Renal pelvis (tissue), 12 donors: ENCODE results near the gene EFNA2. TPM values are rescaled to one million over a fixed set of nuclear protein-coding genes. Genes with fewer than 3 reads are reported as not detected.
A peak's percentile ranks its signal among the peaks of the same experiment; 100 is the strongest.
"Not testable (repeated sequence)": the region's sequence is repeated elsewhere in the genome, so short reads cannot be mapped to it uniquely, and the experiment has no call there.

Experiments used
- DNase-seq: peaks from one replicate; pipeline ENCODE4 v3.0.0-alpha.2; 2013
- long read RNA-seq, 16 experiments: transcript quantifications; one replicate each; lab custom pipeline, GENCODE V29; 2026
- polyA plus RNA-seq, 3 donors: library from polyadenylated mRNA; unstranded; fragments of 120-200 nt; gene quantifications; one replicate each; pipeline ENCODE4 v1.2.1, GENCODE V29; 2013; ENCODE audit not compliant: insufficient read length in 3 of 3

The EFNA2 gene
- 1 to 10 TPM; 2.2 to 4.4 (median 3.8) TPM for polyA plus RNA-seq
- long read RNA-seq, donor 1, result 0 reads
- long read RNA-seq, donor 2, partial matches to known transcripts, result 0 of 3 reads
- long read RNA-seq, donor 2, other reads (novel, unspliced or antisense), result 0 of 3 reads
- long read RNA-seq, donor 3, partial matches to known transcripts, result 0 of 4 reads
- long read RNA-seq, donor 3, other reads (novel, unspliced or antisense), result 0 of 4 reads
- long read RNA-seq, donor 4, partial matches to known transcripts, result 0 of 3 reads
- long read RNA-seq, donor 4, other reads (novel, unspliced or antisense), result 0 of 3 reads
- long read RNA-seq, donor 5, result 0 reads
- long read RNA-seq, donor 6, partial matches to known transcripts, result 0 of 1 reads
- long read RNA-seq, donor 6, other reads (novel, unspliced or antisense), result 0 of 1 reads
- long read RNA-seq, donor 7, partial matches to known transcripts, result 0 of 4 reads
- long read RNA-seq, donor 7, other reads (novel, unspliced or antisense), result 0 of 4 reads
- long read RNA-seq, donor 8, partial matches to known transcripts, result 0 of 2 reads
- long read RNA-seq, donor 8, other reads (novel, unspliced or antisense), result 0 of 2 reads
- long read RNA-seq, donor 9, partial matches to known transcripts, result 0 of 1 reads
- long read RNA-seq, donor 9, other reads (novel, unspliced or antisense), result 0 of 1 reads
- long read RNA-seq, donor 10, partial matches to known transcripts, result 0 of 1 reads
- long read RNA-seq, donor 10, other reads (novel, unspliced or antisense), result 0 of 1 reads
- long read RNA-seq, donor 11, partial matches to known transcripts, result 0 of 1 reads
- long read RNA-seq, donor 11, other reads (novel, unspliced or antisense), result 0 of 1 reads
- long read RNA-seq, donor 12, transcript EFNA2-201 (4 exons, 949 nt), result major isoform, 6 of 6 reads
- long read RNA-seq, donor 12, partial matches to known transcripts, result 0 of 6 reads
- long read RNA-seq, donor 12, other reads (novel, unspliced or antisense), result 0 of 6 reads
- long read RNA-seq, donor 13, partial matches to known transcripts, result 0 of 3 reads
- long read RNA-seq, donor 13, other reads (novel, unspliced or antisense), result 0 of 3 reads
- long read RNA-seq, donor 14, result 0 reads
- long read RNA-seq, donor 15, result 0 reads
- long read RNA-seq, donor 16, transcript EFNA2-201 (4 exons, 949 nt), result major isoform, 5 of 5 reads
- long read RNA-seq, donor 16, partial matches to known transcripts, result 0 of 5 reads
- long read RNA-seq, donor 16, other reads (novel, unspliced or antisense), result 0 of 5 reads

DNA sequence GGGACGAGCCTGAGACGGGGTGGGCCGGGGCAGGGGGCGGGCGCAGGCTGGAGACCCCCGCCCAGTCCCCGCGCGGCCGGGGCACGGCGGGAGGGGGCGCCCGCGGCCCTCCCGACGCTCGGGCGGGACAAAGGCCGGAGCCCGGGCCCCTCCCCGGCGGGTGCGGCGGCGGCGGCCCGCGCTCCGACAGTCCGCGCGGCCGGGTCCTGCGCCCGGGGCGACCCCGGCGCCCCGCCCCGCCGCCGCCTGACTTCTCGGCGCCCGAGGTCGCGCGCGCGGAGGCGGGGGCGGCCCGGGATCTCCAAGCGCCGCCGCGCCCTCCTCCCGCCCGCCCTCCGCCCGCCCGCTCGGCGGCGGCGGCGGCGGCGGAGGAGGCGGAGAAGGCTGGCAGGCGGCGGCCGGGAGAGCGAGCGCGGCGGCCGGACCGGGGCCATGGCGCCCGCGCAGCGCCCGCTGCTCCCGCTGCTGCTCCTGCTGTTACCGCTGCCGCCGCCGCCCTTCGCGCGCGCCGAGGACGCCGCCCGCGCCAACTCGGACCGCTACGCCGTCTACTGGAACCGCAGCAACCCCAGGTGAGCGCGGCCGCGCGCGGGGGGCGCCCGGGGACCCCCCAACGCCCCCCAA lies at the start of gene EFNA2:
TSS of gene EFNA2 (plus strand) at position 137 of the 624 bp plus-strand sequence. CDS start at position 433, 296 bp downstream.
- no peak for DNase-seq

DNA sequence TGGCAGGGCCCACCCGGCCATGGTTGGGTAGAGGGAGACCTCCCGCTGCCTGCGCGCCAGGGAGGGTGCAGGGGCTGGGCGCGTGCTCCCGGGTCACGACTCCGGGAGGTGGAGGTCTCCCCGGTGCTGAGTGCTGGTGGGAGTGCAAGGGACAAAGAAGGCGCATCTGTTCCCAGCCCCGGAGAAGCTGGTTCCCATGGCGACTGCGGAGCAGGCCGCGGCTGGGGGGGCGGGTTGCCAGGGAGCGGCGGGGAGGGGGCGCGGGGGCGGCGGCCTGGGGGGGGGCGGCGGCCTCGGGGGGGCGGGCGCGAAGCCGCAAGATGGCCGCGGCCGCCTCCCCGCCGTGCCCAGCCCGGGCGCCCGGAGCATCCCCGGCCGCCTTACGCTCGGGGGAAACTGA lies 49.1 kb upstream of the EFNA2 start:
- DNase-seq, result no peak

DNA sequence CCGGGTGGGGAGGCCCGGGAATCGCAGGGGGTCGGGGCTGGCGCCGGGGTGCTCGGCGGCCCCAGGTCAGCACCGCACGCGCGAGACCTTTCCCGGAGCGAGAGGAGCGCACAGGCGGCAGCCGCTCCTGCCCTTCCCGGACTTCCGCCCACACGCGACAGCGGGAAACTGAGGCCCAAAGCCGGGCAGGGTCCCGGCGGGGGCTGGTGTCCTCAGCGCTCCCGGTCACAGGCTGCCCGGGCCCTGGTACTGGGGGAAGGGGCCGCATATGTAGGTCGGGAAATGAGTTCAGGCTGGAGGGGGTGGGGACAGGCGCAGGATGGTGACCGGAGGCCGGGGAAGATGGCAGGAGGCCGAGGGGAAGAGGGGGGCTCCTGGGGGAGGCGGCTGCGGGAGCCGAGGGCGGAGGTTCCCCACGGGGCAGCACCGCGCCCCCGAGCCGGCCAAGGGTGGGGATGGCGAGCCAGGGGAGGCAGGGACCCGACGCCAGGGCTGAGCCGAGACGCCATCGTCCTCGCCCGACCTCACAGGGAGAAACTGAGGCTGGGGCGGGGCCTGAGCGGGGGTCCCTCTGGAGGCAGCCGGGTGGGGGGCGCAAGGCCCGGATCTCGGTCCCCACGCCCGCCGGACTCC lies 48.5 kb upstream of the EFNA2 start:
- no peak for DNase-seq

DNA sequence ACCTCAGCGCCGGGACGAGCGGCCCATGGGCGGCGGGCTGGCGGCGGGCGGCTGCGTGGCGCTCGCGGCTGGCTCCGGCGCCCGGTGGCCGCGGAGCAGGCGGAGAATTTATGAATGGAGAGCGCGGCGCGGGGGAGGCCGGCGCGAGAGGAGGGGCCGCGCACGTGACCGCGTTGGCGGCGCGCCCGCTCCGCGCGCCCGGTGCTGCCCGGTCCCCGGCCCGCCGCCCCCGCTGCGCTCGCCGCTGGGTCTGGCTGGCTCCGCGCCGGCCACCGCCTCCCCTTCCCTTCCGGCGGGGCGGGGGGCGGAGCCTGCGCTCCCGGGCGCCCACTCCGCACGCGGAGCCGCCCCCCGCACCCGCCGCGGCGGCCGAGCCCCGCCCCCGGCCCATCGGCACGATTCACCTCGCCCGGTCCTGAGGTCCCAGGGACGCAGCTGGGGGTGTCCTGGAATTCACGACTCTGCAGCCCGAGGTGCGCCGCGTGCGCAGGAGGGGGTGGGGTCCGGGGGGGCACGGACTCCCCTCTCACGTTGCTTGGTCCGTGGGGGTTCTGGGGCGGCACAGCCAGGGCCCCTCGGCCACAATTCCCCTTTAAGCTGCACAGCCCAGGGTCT lies 47.8 kb upstream of the EFNA2 start, which contains the start of gene CBARP:
TSS of gene CBARP (minus strand) at position 252 of the 615 bp plus-strand sequence. CDS start 1,905 bp downstream, outside the sequence.
- DNase-seq, result no peak

DNA sequence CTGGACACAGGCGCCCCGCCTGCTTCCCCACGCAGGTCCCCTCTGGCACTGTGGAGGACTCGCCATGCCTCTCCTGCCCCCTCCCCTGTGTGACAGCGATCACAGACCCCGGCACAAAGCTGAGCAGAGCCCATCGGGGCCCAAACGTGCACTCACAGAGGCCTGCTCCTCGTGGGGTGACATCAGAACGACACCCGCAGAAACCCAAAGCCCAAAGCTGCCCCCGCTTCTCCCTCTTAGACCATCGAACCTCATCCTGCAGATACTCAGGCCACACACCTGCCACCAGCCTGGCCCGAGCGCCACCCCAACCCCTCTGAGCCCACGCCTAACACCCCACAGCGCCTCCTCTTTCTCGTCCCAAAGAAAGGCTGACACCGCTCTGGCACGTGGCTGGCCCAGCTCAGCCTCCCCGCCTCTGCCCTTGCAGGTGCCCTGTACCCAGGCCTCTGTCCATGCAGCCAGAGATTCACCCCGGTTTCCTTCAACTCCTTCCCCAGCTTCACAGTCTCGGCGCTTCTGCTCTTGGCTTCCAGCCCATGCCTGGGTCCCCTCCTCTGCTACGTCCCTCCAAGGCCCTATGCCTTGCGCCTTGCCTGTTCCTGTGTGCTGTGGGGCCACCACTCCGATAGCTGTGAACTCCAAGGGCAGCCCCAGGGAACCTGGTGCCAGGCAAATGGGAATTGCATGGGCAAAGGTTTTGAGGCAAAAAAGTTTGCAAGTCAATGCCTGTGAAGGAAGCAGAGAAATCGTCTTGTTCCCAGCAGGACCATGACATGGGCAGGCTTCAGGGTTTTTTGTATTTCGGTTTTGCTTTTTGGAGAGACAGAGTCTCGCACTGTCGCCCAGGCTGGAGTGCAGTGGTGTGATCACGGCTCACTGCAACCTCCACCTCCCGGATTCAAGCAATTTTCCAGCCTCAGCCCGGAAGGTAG lies 47.0 kb upstream of the EFNA2 start:
- DNase-seq, result no peak

DNA sequence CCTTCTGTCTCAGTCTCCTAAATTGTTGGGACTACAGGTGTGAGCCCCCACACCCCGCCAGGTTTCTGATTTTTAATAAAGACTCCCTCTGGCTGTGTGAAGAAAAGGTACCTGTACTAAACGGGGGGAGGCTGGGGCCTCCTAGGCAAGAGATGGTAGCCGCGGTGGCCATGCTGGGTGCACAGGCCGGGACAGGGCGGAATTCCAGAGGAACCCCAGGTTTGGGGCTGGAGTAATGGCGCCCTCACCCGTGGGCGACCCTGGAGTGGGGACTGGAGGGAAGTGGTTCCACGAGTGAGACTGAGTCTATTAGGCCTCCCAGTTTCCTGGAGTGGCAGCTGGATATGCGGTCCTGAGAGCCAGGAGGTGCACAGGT lies 46.3 kb upstream of the EFNA2 start:
- no peak for DNase-seq

DNA sequence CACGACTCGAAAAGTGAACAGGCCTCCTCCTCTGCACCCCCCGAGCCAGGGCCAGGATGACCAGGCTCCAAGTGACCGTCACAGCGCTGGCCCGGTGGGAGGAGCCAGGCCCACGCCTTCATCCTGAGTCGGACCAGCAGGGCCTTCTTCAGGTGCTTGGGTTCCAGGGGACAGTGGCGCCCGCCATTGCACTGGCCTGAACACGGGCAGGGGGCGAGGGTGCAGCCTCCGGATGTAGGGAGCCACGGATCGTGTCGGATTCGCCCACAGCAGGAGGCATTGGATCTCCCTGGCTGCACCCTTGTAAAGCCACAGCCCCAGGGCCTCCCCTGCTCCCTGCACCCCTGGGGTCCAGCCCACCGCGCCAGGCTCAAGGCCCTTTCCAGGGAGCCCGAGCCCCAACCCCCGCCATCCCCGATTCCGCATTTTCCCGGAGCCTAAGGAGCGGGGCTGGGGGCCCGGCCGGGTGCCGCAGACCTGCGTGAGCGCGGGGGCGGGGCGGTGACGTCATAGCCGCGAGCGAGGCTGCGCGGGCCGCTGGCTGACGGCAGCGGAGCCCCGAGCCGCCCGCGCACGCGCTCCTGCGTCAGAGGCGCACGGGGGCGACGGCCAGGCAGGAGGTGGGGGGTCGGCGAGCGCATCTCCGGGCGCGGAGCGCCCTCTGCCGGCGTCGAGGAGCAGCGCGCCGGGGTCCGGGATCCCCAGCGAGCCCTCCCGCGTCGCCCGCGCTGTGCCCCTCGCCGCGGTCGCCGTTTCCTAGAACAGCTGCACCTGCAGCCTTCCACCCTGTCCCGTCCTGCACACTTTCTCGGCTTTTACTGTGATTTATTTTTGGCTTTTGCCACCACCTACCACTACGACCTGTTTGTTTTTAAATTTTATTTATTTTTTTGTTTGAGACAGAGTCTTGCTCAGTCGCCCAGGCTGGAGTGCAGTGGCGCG lies 45.6 kb upstream of the EFNA2 start:
- peak; percentile 90 for DNase-seq

DNA sequence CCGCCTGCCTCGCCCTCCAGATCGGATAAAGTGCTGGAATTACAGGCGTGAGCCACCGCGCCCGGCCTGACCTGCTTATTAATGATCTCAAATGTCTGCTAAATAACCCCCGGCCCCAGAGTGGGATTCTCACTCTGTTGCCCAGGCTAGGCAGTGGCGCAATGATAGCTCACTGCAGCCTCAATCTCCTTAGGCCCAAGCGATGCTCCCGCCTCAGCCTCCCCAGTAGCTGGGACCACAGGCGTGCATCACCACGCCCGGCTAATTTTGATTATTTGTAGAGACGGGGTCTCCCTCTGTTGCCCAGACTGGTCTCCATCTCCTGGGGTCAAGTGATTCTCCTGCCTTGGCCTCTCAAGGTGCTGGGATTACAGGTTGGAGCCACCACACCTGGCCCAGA lies 44.7 kb upstream of the EFNA2 start:
- no peak for DNase-seq

DNA sequence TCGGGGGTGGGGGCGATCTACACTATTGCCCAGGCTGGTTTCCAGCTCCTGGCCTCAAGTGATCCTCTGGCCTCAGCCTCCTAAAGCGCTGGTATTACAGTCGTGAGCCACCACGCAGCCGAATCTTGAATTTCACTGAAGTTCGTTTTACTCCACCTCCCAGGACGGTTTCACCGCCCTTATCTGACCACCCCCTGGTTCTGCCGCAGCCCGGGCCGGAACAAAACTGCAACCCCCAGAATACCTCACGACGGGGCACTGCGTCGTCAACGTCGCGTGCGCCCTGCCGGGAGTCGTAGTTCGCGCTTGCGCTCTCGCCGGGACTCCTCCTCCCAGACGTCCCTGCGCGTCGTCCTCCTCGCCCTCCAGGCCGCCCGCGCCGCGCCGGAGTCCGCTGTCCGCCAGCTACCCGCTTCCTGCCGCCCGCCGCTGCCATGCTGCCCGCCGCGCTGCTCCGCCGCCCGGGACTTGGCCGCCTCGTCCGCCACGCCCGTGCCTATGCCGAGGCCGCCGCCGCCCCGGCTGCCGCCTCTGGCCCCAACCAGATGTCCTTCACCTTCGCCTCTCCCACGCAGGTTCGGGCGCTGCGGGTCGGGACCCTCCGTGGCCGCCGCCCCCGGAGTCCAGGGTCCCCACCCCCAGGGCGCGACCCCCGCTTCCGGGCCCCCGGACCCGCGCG lies 44.1 kb upstream of the EFNA2 start, which contains the start of gene ATP5F1D:
TSS of gene ATP5F1D (plus strand) at position 335 of the 679 bp plus-strand sequence. CDS start at position 435, 100 bp downstream.
- peak; percentile 91 for DNase-seq

DNA sequence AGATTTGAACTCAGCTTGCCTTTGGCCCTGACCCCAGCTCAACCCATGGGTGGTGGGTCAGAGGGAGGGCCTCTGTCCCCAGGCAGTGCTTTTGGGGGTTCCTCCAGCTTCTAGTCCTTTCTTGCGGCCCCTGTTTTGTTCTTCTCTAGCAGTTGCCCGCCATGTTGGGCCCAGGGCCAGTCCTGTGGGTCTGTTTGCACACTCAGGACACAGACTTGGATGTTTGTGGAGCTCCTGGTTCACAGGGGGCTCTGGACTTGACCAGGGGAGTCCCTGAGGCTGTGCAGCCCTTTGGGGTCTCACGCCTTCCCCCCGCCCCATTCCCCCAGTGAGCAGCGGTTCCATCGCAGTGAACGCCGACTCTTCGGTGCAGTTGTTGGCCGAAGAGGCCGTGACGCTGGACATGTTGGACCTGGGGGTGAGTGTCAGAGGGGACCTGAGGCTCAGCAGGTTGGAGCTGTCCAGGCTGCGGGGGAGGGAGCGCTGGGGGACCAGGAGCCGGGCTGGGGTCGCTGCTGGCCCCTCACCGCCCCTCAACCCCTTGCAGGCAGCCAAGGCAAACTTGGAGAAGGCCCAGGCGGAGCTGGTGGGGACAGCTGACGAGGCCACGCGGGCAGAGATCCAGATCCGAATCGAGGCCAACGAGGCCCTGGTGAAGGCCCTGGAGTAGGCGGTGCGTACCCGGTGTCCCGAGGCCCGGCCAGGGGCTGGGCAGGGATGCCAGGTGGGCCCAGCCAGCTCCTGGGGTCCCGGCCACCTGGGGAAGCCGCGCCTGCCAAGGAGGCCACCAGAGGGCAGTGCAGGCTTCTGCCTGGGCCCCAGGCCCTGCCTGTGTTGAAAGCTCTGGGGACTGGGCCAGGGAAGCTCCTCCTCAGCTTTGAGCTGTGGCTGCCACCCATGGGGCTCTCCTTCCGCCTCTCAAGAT lies 41.6 kb upstream of the EFNA2 start:
- no peak for DNase-seq

DNA sequence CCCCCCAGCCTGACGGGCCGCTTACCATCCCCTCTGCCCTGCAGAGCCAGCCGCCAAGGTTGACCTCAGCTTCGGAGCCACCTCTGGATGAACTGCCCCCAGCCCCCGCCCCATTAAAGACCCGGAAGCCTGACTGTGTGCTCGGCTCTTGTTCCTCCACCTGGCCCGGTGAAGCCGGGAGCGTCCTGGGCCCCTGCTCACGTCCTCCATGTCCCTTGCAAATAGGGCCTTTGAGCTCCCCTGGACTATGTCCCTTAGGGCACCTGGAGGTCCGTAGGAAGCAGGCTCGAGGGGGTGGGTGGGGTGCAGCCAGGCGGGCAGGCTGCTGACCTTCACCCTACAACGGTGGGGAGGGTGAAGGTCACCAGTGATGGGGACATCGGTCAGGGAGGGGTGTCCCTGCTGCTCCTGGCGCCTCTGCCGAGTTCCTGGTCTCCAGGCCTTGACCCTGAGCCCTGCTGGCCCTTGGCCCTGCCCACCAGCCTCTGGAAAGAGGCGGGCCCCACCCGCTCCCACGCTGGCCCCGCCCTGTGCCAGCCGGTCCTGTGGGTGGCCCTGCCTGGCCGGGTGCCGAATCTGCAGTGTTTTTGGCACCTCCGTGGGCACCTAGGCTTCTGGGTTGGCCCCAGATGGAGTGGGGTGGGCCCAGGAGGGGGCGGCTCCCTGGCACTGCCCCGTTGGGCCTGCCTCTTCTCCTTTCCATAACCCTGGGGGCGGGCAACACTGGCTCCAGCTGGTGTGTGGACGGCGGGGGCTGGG lies 40.8 kb upstream of the EFNA2 start:
- no peak for DNase-seq

DNA sequence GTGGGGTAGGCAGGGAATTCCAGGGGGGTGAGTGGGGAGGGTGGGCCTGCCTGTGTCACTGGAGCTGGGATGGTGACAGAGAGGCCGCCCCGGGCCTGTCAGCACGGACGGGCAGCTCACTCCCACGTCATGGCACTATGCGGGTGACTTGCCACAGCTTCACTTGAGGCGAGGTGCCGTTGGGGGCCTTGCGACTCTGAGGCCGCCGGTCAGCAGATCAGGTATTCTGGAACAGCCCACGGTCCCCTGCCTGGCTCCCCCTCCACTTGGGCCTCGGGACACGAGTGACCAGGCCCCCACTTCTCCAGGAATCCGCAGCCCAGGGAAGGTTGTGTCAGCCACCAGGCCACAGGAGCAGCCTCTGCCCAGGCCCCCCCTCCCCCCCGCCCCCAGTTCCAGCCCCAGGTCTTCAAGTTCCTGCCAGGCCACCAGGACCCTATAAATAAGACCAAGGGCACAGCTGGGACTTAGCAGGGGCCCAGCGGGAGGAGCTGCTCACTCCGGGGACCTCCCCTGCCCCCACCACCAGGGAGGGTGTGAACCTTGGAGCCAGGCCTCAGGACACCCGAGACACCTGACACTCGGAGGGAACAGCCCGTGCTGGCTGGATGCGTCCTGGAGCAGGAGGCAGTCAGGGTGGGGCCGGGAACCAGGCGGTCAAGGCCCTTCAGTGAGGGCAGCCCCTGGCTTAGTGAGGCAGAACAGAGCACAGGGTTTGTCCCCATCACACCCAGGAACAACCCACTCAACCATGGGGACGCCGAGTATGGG lies 40.0 kb upstream of the EFNA2 start:
- DNase-seq, result no peak

DNA sequence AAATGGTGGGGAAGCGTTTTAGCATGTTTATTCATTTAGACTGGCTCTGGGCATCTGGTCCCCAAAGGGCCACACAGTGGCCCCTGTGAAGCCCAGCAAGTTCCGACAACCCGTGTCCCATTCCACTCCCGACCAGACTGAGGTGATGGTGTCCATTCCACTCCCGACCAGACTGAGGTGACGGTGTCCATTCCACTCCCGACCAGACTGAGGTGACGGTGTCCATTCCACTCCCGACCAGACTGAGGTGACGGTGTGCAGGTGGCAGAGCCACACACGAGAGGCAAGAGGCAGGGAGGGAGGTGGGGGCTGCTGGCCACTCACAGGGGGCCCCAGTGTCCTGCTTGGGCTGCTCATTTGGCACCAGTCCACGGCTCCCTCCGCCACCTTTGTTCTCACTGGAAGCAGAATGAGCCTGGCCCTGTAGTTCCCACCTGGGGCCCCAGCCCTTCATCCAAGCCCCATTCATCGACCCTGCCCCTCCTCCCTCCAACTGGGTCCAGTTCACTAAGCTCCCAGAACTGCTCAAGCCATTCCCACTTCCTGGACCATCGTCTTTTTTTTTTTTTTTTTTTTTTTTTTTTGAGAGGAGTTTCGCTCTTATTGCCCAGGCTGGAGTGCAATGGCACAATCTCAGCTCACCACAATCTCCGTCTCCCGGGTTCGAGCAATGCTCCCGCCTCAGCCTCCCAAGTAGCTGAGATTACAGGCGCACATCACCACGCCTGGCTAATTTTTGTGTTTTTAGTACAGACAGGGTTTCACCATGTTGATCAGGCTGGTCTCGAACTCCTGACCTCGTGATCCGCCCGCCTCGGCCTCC lies 39.2 kb upstream of the EFNA2 start:
- DNase-seq, result not testable (repeated sequence)

DNA sequence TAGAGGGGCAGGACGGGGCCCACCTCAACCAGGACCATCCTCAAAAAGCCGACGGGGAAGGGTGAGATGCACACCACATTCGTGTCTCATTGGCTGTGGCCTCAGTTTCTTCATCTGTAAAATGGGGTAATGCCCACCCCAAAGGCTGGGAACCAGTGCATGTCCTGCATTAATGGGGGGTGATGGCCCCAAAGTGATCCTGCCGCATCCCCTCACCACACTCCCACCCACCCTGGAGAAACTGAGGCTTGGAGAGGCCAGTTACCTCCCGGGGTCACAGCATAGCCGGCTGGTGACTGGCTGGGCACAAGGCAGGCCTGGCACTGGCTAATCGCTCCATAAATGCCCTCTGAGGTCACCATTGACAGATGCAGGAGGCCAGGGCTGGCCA lies 37.9 kb upstream of the EFNA2 start:
- no peak for DNase-seq
